ENCODE measurements around the gene SRSF7. TPM values are rescaled to one million over a fixed set of nuclear protein-coding genes. Genes with fewer than 3 reads are reported as not detected.
"Not testable (repeated sequence)": the region's sequence is repeated elsewhere in the genome, so short reads cannot be mapped to it uniquely, and the experiment has no call there.

Gene SRSF7
- total RNA-seq, 5 donors from 2014 or later (not counting 1 experiment from before 2014, with no cell fraction given) = 252 to 649 (median 265) TPM

GRCh38 chr2:38792751-38793150 is 41.6 kb upstream of the SRSF7 start:
- Mint-ChIP-seq H3K4me3 (no peak overlapping the region), H3K4me1 (no peaks in the 10 kb centered on the region), H3K27me3 (no peaks in the 10 kb centered on the region), H3K36me3 (peaks cover 6% of the 10 kb centered on the region), H3K9me3 (no peaks in the 10 kb centered on the region), H3K27ac (no peak overlapping the region)
- H3K4me3 ChIP-seq (ENCODE audit: control insufficient read depth in 1 of 2, extremely low read depth in 1 of 2, low read length in 1 of 2) = no peak overlapping the region
- WGBS (ENCODE audit: insufficient coverage) = no CpG with 5 or more reads among the region's 2 CpGs
- ChIA-PET POLR2A (no interaction called here), CTCF (no interaction called here)
- peaks cover 0 to 4% of the 10 kb centered on the region in 2 donors for H3K36me3 ChIP-seq (ENCODE audit: control insufficient read depth in 2 of 2, extremely low read depth in 1 of 2, insufficient read depth in 1 of 2, low read length in 1 of 2)
- no peak overlapping the region for H3K27ac ChIP-seq (ENCODE audit: low read length)
- DNase-seq = no peak
- H3K9me3 ChIP-seq = no peaks in the 10 kb centered on the region
- H3K4me1 ChIP-seq (ENCODE audit: control insufficient read depth in 1 of 2, extremely low read depth in 1 of 2, insufficient read depth in 2 of 2, low read length in 2 of 2) = no peaks in the 10 kb centered on the region
- ATAC-seq (replicated peaks in 1 of 4) = no peak
- H3K27me3 ChIP-seq (replicated peaks in 1 of 2; ENCODE audit: control insufficient read depth in 2 of 2, extremely low read depth in 1 of 2, insufficient read depth in 2 of 2, low read length in 1 of 2) = no peaks in the 10 kb centered on the region

GRCh38 chr2:38792321-38792720 is 41.2 kb upstream of the SRSF7 start:
- H3K36me3 Mint-ChIP-seq; H3K4me1 ChIP-seq (ENCODE audit: control insufficient read depth in 1 of 2, extremely low read depth in 1 of 2, insufficient read depth in 2 of 2, low read length in 2 of 2); H3K27ac Mint-ChIP-seq; H3K27me3 Mint-ChIP-seq; POLR2A ChIA-PET; ATAC-seq (replicated peaks in 1 of 4); H3K4me1 Mint-ChIP-seq; H3K36me3 ChIP-seq (ENCODE audit: control insufficient read depth in 2 of 2, extremely low read depth in 1 of 2, insufficient read depth in 1 of 2, low read length in 1 of 2); H3K9me3 Mint-ChIP-seq; H3K9me3 ChIP-seq; CTCF ChIA-PET; DNase-seq; H3K27me3 ChIP-seq (replicated peaks in 1 of 2; ENCODE audit: control insufficient read depth in 2 of 2, extremely low read depth in 1 of 2, insufficient read depth in 2 of 2, low read length in 1 of 2); H3K4me3 ChIP-seq (ENCODE audit: control insufficient read depth in 1 of 2, extremely low read depth in 1 of 2, low read length in 1 of 2); H3K4me3 Mint-ChIP-seq; H3K27ac ChIP-seq (ENCODE audit: low read length): not testable (repeated sequence)
- no CpG with 5 or more reads among the region's 8 CpGs for WGBS (ENCODE audit: insufficient coverage)

- DNase-seq (no peak), ATAC-seq (replicated peaks in 1 of 4) (no peak)
- Mint-ChIP-seq H3K9me3 (no peaks in the 10 kb centered on the region), H3K4me1 (no peaks in the 10 kb centered on the region), H3K27me3 (no peaks in the 10 kb centered on the region), H3K36me3 (no peaks in the 10 kb centered on the region), H3K4me3 (no peak overlapping the region), H3K27ac (no peak overlapping the region)
- POLR2A ChIA-PET = interaction anchor here in 1 of 2 donors (0.6 kb wide), 1 partner anchor 17 kb away, joined by 3 read pairs; no protein-coding TSS in a partner anchor
- no peak overlapping the region for H3K4me3 ChIP-seq (ENCODE audit: control insufficient read depth in 1 of 2, extremely low read depth in 1 of 2, low read length in 1 of 2)
- H3K4me1 ChIP-seq (ENCODE audit: control insufficient read depth in 1 of 2, extremely low read depth in 1 of 2, insufficient read depth in 2 of 2, low read length in 2 of 2) = no peaks in the 10 kb centered on the region
- H3K27me3 ChIP-seq (replicated peaks in 1 of 2; ENCODE audit: control insufficient read depth in 2 of 2, extremely low read depth in 1 of 2, insufficient read depth in 2 of 2, low read length in 1 of 2) = no peaks in the 10 kb centered on the region
- H3K9me3 ChIP-seq = no peaks in the 10 kb centered on the region
- no peaks in the 10 kb centered on the region for H3K36me3 ChIP-seq (ENCODE audit: control insufficient read depth in 2 of 2, extremely low read depth in 1 of 2, insufficient read depth in 1 of 2, low read length in 1 of 2)
- CTCF ChIA-PET = no interaction called here
- H3K27ac ChIP-seq (ENCODE audit: low read length) = no peak overlapping the region
- 71% methylated on average over 1 of the region's 1 CpG for WGBS (ENCODE audit: insufficient coverage)
Measured at GRCh38 chr2:38791744-38792143, 40.6 kb upstream of the SRSF7 start.

- Mint-ChIP-seq H3K36me3 (no peaks in the 10 kb centered on the region), H3K27me3 (no peaks in the 10 kb centered on the region), H3K4me3 (no peak overlapping the region), H3K4me1 (no peaks in the 10 kb centered on the region), H3K9me3 (no peaks in the 10 kb centered on the region), H3K27ac (no peak overlapping the region)
- CTCF ChIA-PET = interaction anchor here (0.6 to 0.7 kb wide), 3 partner anchors 240 to 1410 kb away, joined by 3 to 9 read pairs (median 3); no protein-coding TSS in a partner anchor
- Histone ChIP-seq H3K27me3 (replicated peaks in 1 of 2; ENCODE audit: control insufficient read depth in 2 of 2, extremely low read depth in 1 of 2, insufficient read depth in 2 of 2, low read length in 1 of 2) (no peaks in the 10 kb centered on the region), H3K36me3 (ENCODE audit: control insufficient read depth in 2 of 2, extremely low read depth in 1 of 2, insufficient read depth in 1 of 2, low read length in 1 of 2) (no peaks in the 10 kb centered on the region), H3K27ac (ENCODE audit: low read length) (no peak overlapping the region), H3K4me3 (ENCODE audit: control insufficient read depth in 1 of 2, extremely low read depth in 1 of 2, low read length in 1 of 2) (no peak overlapping the region), H3K4me1 (ENCODE audit: control insufficient read depth in 1 of 2, extremely low read depth in 1 of 2, insufficient read depth in 2 of 2, low read length in 2 of 2) (no peaks in the 10 kb centered on the region), H3K9me3 (no peaks in the 10 kb centered on the region)
- POLR2A ChIA-PET = no interaction called here
- ATAC-seq (replicated peaks in 1 of 4) = no peak
- 95% methylated on average over 8 of the region's 14 CpGs for WGBS (ENCODE audit: insufficient coverage)
- no peak for DNase-seq
Measured at GRCh38 chr2:38789691-38790090, 38.5 kb upstream of the SRSF7 start.

- H3K36me3 Mint-ChIP-seq = no peaks in the 10 kb centered on the region
- Histone ChIP-seq H3K4me3 (ENCODE audit: control insufficient read depth in 1 of 2, extremely low read depth in 1 of 2, low read length in 1 of 2) (no peak overlapping the region), H3K36me3 (ENCODE audit: control insufficient read depth in 2 of 2, extremely low read depth in 1 of 2, insufficient read depth in 1 of 2, low read length in 1 of 2) (no peaks in the 10 kb centered on the region), H3K9me3 (no peaks in the 10 kb centered on the region), H3K27me3 (replicated peaks in 1 of 2; ENCODE audit: control insufficient read depth in 2 of 2, extremely low read depth in 1 of 2, insufficient read depth in 2 of 2, low read length in 1 of 2) (no peaks in the 10 kb centered on the region), H3K4me1 (ENCODE audit: control insufficient read depth in 1 of 2, extremely low read depth in 1 of 2, insufficient read depth in 2 of 2, low read length in 2 of 2) (no peaks in the 10 kb centered on the region), H3K27ac (ENCODE audit: low read length) (no peak overlapping the region)
- ATAC-seq (replicated peaks in 1 of 4) = no peak
- H3K4me1 Mint-ChIP-seq = no peaks in the 10 kb centered on the region
- no peaks in the 10 kb centered on the region for H3K9me3 Mint-ChIP-seq
- 93% methylated on average over 4 of the region's 6 CpGs for WGBS (ENCODE audit: insufficient coverage)
- no peak for DNase-seq
- no peaks in the 10 kb centered on the region for H3K27me3 Mint-ChIP-seq
- ChIA-PET POLR2A (interaction anchor here in 1 of 2 donors (0.6 to 0.7 kb wide), 2 partner anchors 54 to 687 kb away, joined by 3 to 7 read pairs; no protein-coding TSS in a partner anchor), CTCF (no interaction called here)
- no peak overlapping the region for H3K27ac Mint-ChIP-seq
- no peak overlapping the region for H3K4me3 Mint-ChIP-seq
Measured at GRCh38 chr2:38788306-38788705, 37.1 kb upstream of the SRSF7 start.

- ATAC-seq (replicated peaks in 1 of 4) (no peak), DNase-seq (no peak)
- Mint-ChIP-seq H3K27ac (no peak overlapping the region), H3K4me3 (no peak overlapping the region), H3K9me3 (no peaks in the 10 kb centered on the region), H3K27me3 (no peaks in the 10 kb centered on the region), H3K36me3 (peaks cover 10% of the 10 kb centered on the region), H3K4me1 (peaks cover 4 to 6% (median 6%) of the 10 kb centered on the region in 3 donors)
- H3K27me3 ChIP-seq (replicated peaks in 1 of 2; ENCODE audit: control insufficient read depth in 2 of 2, extremely low read depth in 1 of 2, insufficient read depth in 2 of 2, low read length in 1 of 2) = no peaks in the 10 kb centered on the region
- POLR2A ChIA-PET = interaction anchor here (0.5 to 0.6 kb wide), 2 partner anchors 92 to 895 kb away, joined by 3 to 5 read pairs; no protein-coding TSS in a partner anchor
- H3K9me3 ChIP-seq = no peaks in the 10 kb centered on the region
- H3K4me3 ChIP-seq (ENCODE audit: control insufficient read depth in 1 of 2, extremely low read depth in 1 of 2, low read length in 1 of 2) = no peak overlapping the region
- CTCF ChIA-PET = interaction anchor here in 1 of 2 donors (0.7 kb wide), 1 partner anchor 276 kb away, joined by 3 read pairs; no protein-coding TSS in a partner anchor
- H3K27ac ChIP-seq (ENCODE audit: low read length) = no peak overlapping the region
- peaks cover 0 to 14% of the 10 kb centered on the region in 2 donors for H3K36me3 ChIP-seq (ENCODE audit: control insufficient read depth in 2 of 2, extremely low read depth in 1 of 2, insufficient read depth in 1 of 2, low read length in 1 of 2)
- peaks cover 7 to 8% of the 10 kb centered on the region in 2 experiments for H3K4me1 ChIP-seq (ENCODE audit: control insufficient read depth in 1 of 2, extremely low read depth in 1 of 2, insufficient read depth in 2 of 2, low read length in 2 of 2)
Measured at GRCh38 chr2:38783586-38783985, 32.4 kb upstream of the SRSF7 start.

All from T-cell (primary cell).